SK-N-SH (cell line): ENCODE measurements around the gene PIGL. TPM values are rescaled to one million over a fixed set of nuclear protein-coding genes. Genes with fewer than 3 reads are reported as not detected.

Experiments used
- CTCF ChIA-PET: fragments of 300-600, 350-600 bp; formaldehyde crosslinking; extraction: SDS; loops from one replicate; lab custom pipeline; 2021; lab: Yijun Ruan, JAX
- POLR2A ChIA-PET: fragments of 350-600 bp; sonication (Branson Sonifier 250); formaldehyde crosslinking; extraction: SDS; loops from one replicate; lab custom pipeline; 2020; ENCODE audit warnings: antibody characterized with exemption, inconsistent platforms; lab: Yijun Ruan, JAX
- DNase-seq: peaks from one replicate; pipeline ENCODE4 v3.0.0; 2012
- H2AFZ ChIP-seq: fragments of 200-600 bp; sonication (generic); 2 replicates; pipeline ENCODE4 v1.8.1; 2016; ENCODE audit warnings: antibody characterized with exemption, mild to moderate bottlenecking, low read depth
- H3F3A ChIP-seq: fragments of 200-600 bp; sonication (generic); replicated peaks from 2 replicates; pipeline ENCODE3; 2016; ENCODE audit warnings: antibody characterized with exemption, mild to moderate bottlenecking; ENCODE audit not compliant: insufficient read depth
- H3K27ac ChIP-seq, 2 experiments: fragments of 200-500 bp in 1 of 2; fragments of 200-600 bp in 1 of 2; sonication (Bioruptor generic) in 1 of 2; sonication (generic), shearing (Covaris generic) in 1 of 2; 2 replicates each; pipeline versions ENCODE4 v1.5.1 to v1.6.1; 2014 to 2016; ENCODE audit warnings: low read depth in 2 of 2, inconsistent platforms in 1 of 2, low read length in 1 of 2, mild to moderate bottlenecking in 1 of 2, mixed read lengths in 1 of 2
- H3K27me3 ChIP-seq: fragments of 200-600 bp; sonication (generic), shearing (Covaris generic); 2 replicates; pipeline ENCODE4 v1.6.1; 2016; ENCODE audit warnings: mixed run types; ENCODE audit not compliant: insufficient read depth
- H3K36me3 ChIP-seq, 2 experiments: fragments of 200-500 bp in 1 of 2; fragments of 200-600 bp in 1 of 2; sonication (Bioruptor generic) in 1 of 2; sonication (generic) in 1 of 2; replicated peaks in 1 of 2; 2 replicates each; pipeline versions ENCODE3 to v1.5.1; 2014 to 2016; ENCODE audit warnings: low read length in 1 of 2, mild to moderate bottlenecking in 1 of 2; ENCODE audit not compliant: insufficient read depth in 2 of 2, control insufficient read depth in 1 of 2
- H3K4me1 ChIP-seq, 2 experiments: fragments of 200-500 bp in 1 of 2; fragments of 200-600 bp in 1 of 2; sonication (Bioruptor generic) in 1 of 2; sonication (generic), shearing (Covaris generic) in 1 of 2; 2 replicates each; pipeline versions ENCODE4 v1.5.1 to v1.6.1; 2014 to 2016; ENCODE audit warnings: low read depth in 1 of 2, low read length in 1 of 2, mixed run types in 1 of 2; ENCODE audit not compliant: insufficient read depth in 2 of 2, control insufficient read depth in 1 of 2
- H3K4me2 ChIP-seq: fragments of 200-600 bp; sonication (generic), shearing (Covaris generic); 2 replicates; pipeline ENCODE4 v1.6.1; 2017; ENCODE audit warnings: mixed run types
- H3K4me3 ChIP-seq, 2 experiments: fragments of 200-500 bp in 1 of 2; fragments of 200-600 bp in 1 of 2; sonication (Bioruptor generic) in 1 of 2; sonication (generic), shearing (Covaris generic) in 1 of 2; 2 replicates each; pipeline versions ENCODE4 v1.5.1 to v1.8.1; 2014 to 2016; ENCODE audit warnings: low read depth in 2 of 2, inconsistent platforms in 1 of 2, low read length in 1 of 2, mild to moderate bottlenecking in 1 of 2, mixed read lengths in 1 of 2, moderate library complexity in 1 of 2
- H3K79me2 ChIP-seq: fragments of 200-600 bp; sonication (generic); 2 replicates; pipeline ENCODE4 v1.8.1; 2017; ENCODE audit warnings: mild to moderate bottlenecking; ENCODE audit not compliant: insufficient read depth
- H3K9ac ChIP-seq: fragments of 200-600 bp; sonication (generic); 2 replicates; pipeline ENCODE4 v1.6.1; 2017; ENCODE audit warnings: mixed run types
- H3K9me2 ChIP-seq: fragments of 200-600 bp; sonication (generic); 2 replicates; pipeline ENCODE4 v1.6.1; 2017; ENCODE audit warnings: mixed run types
- H3K9me3 ChIP-seq: fragments of 200-600 bp; sonication (generic); 2 replicates; pipeline ENCODE4 v1.6.1; 2017; ENCODE audit warnings: mixed run types, mild to moderate bottlenecking, moderate library complexity
- H4K20me1 ChIP-seq: fragments of 200-600 bp; sonication (generic); 2 replicates; pipeline ENCODE4 v1.6.1; 2017; ENCODE audit warnings: mild to moderate bottlenecking, mixed run types; ENCODE audit not compliant: insufficient read depth
- CTCF ChIP-seq: fragments of 200-600 bp; sonication (generic); IDR thresholded peaks from 2 replicates; pipeline ENCODE4 v1.6.1; 2017; ENCODE audit warnings: antibody characterized with exemption, mild to moderate bottlenecking, moderate library complexity
- EP300 ChIP-seq, 2 experiments: IDR thresholded peaks; 2 replicates each; pipeline versions ENCODE4 v1.4.0 to v1.6.1; 2012; ENCODE audit warnings: borderline replicate concordance in 1 of 2, low read depth in 1 of 2, low read length in 1 of 2
- FOSL2 ChIP-seq: IDR thresholded peaks from 2 replicates; pipeline ENCODE4 v1.4.0; 2012; ENCODE audit warnings: low read depth, mild to moderate bottlenecking, moderate library complexity, borderline replicate concordance
- FOXM1 ChIP-seq: IDR thresholded peaks from 2 replicates; pipeline ENCODE4 v1.4.0; 2012; ENCODE audit warnings: low read depth, mild to moderate bottlenecking
- GABPA ChIP-seq: IDR thresholded peaks from 2 replicates; pipeline ENCODE4 v1.4.0; 2012; ENCODE audit warnings: low read depth, mild to moderate bottlenecking
- JUND ChIP-seq: IDR thresholded peaks from 2 replicates; pipeline ENCODE4 v1.4.0; 2012
- MAX ChIP-seq: IDR thresholded peaks from 2 replicates; pipeline ENCODE4 v1.4.0; 2012; ENCODE audit warnings: low read depth
- MEF2A ChIP-seq: IDR thresholded peaks from 2 replicates; pipeline ENCODE4 v1.4.0; 2012; ENCODE audit warnings: low read depth, borderline replicate concordance
- NFIC ChIP-seq: IDR thresholded peaks from 2 replicates; pipeline ENCODE4 v1.4.0; 2012; ENCODE audit warnings: borderline replicate concordance
- NRF1 ChIP-seq: IDR thresholded peaks from 2 replicates; pipeline ENCODE4 v1.6.1; 2012; ENCODE audit warnings: low read depth, mild to moderate bottlenecking, low read length
- POLR2AphosphoS5 ChIP-seq: IDR thresholded peaks from 2 replicates; pipeline ENCODE4 v1.6.1; 2012; ENCODE audit warnings: low read depth, low read length
- RAD21 ChIP-seq: IDR thresholded peaks from 2 replicates; pipeline ENCODE4 v1.6.1; 2012; ENCODE audit warnings: mild to moderate bottlenecking, low read length
- RFX5 ChIP-seq: IDR thresholded peaks from 2 replicates; pipeline ENCODE4 v1.6.1; 2012; ENCODE audit warnings: mild to moderate bottlenecking, improper control_type of control experiment, low read length
- SMC3 ChIP-seq: IDR thresholded peaks from 2 replicates; pipeline ENCODE4 v1.6.1; 2012; ENCODE audit warnings: low read depth, low read length, improper control_type of control experiment
- TAF1 ChIP-seq: IDR thresholded peaks from 2 replicates; pipeline ENCODE4 v1.6.1; 2012; ENCODE audit warnings: low read depth, mild to moderate bottlenecking, low read length, moderate library complexity, borderline replicate concordance
- TCF12 ChIP-seq: IDR thresholded peaks from 2 replicates; pipeline ENCODE4 v1.4.0; 2012
- USF2 ChIP-seq: fragments of 150-350 bp; IDR thresholded peaks from 2 replicates; pipeline ENCODE4 v1.6.1; 2017; ENCODE audit warnings: antibody characterized with exemption, low read length, low read depth, borderline replicate concordance
- WGBS: methylation state at CpG from one replicate; pipeline ENCODE4 v1.1.6; 2017; ENCODE audit warnings: low lambda C conversion rate; 5-methylcytosine and 5-hydroxymethylcytosine counted together
- polyA plus RNA-seq, 3 experiments: library from polyadenylated mRNA; depleted of rRNA; stranded (reverse); fragments of >200 nt; gene quantifications; 2 replicates each; pipeline ENCODE4 v1.2.3, GENCODE V29; 2012
- TF ChIP-seq, protein P1 (sequence below): IDR thresholded peaks from 2 replicates; pipeline ENCODE4 v1.4.0; 2012; ENCODE audit warnings: low read depth, borderline replicate concordance
- TF ChIP-seq, protein P2 (sequence below): IDR thresholded peaks from 2 replicates; pipeline ENCODE4; 2012

PIGL gene
- polyA plus RNA-seq, 1 of the 3 experiments (the other 2 are of a cell fraction) = 34.0 TPM

DNA sequence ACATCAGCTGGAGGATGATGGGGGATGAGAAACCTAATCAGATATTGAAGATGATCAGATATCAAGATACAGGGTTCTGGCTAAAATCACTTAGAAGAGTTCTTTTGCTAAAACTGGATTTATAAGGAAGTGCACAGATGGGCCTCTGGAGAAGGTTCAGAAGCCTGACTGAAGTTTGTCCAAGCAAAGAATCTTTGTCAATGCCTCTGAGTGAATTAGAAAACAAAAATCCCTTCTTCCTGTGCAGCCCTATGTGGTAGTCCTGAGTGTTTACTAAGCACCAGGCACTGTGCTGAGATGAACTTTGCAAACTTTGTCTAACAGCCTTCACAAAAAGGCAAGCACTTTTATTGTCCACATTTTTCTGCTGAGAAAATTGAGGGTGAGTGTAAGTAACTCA lies 147.6 kb downstream of the PIGL start:
- peaks cover 0 to 6% of the 10 kb centered on the region in 2 experiments; a peak in 1 of 4 replicates for H3K4me1 ChIP-seq
- H4K20me1 ChIP-seq = no peaks in the 10 kb centered on the region
- no peak overlapping the region for H3K4me3 ChIP-seq
- ChIA-PET POLR2A (interaction anchor here (0.6 to 2.7 kb wide), 3 partner anchors 12 to 837 kb away, joined by 3 to 17 read pairs (median 13); partner anchors contain the start of genes CENPV and UBB), CTCF (interaction anchor here (0.7 to 4.9 kb wide), 32 partner anchors 10 to 354 kb away, joined by 3 to 94 read pairs (median 6); partner anchors contain the start of genes CENPV, TRPV2 and UBB)
- no peaks in the 10 kb centered on the region for H3K9me3 ChIP-seq
- no peak overlapping the region for H3K27ac ChIP-seq
- TF ChIP-seq MEF2A = no peak
- no peak for TF ChIP-seq CTCF
- TF ChIP-seq EP300 (IDR thresholded peaks at IDR 0.05; ENCODE audit: borderline replicate concordance in 1 of 2, low read depth in 1 of 2, low read length in 1 of 2) = no peak
- no peak for TF ChIP-seq MAX
- TF ChIP-seq USF2 = no peak
- no peak overlapping the region for H3K9ac ChIP-seq
- DNase-seq = no peak
- no peaks in the 10 kb centered on the region for H3K36me3 ChIP-seq
- H3K79me2 ChIP-seq = no peaks in the 10 kb centered on the region
- H2AFZ ChIP-seq = no peak overlapping the region
- no peaks in the 10 kb centered on the region for H3K9me2 ChIP-seq
- no peak overlapping the region for H3K4me2 ChIP-seq
- no peaks in the 10 kb centered on the region for H3F3A ChIP-seq
- no peaks in the 10 kb centered on the region for H3K27me3 ChIP-seq

DNA sequence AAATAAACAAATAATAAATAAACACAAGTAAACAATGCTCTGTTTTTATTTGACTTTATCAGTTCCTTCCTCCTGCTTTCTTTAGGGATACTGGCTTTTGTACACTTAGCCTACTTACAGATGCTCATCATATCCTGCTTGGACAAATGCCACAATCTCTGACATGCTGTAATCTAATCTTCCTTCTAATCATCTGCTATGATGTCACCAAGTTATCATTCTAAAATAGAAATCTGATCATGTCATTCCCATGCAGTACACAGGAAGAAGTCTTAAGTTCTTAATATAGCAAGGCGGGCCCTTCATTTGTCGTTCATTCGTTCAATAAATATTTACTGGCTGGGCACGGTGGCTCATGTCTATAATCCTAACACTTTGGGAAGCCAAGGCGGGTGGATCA lies 154.7 kb downstream of the PIGL start:
- peak overlapping the region in 1 of 2 experiments; percentile 10; a peak in 1 of 4 replicates for H3K27ac ChIP-seq
- H3K9me2 ChIP-seq = no peaks in the 10 kb centered on the region
- WGBS = 54% methylated on average over 5 of the region's 5 CpGs
- no peak overlapping the region for H2AFZ ChIP-seq
- H3K4me3 ChIP-seq = no peak overlapping the region
- H3K4me1 ChIP-seq = no peaks in the 10 kb centered on the region
- peak; percentile 26 for DNase-seq
- TF ChIP-seq RAD21 (no peak), NRF1 (no peak), GABPA (no peak), JUND (no peak), TCF12 (peak; percentile 56; the same call in 1 of the 2 replicates), SMC3 (no peak), RFX5 (no peak), EP300 (IDR thresholded peaks at IDR 0.05; ENCODE audit: borderline replicate concordance in 1 of 2, low read depth in 1 of 2, low read length in 1 of 2) (peak; percentile 9; a peak in 1 of 4 replicates), FOSL2 (peak; percentile 13; the same call in 1 of the 2 replicates), FOXM1 (no peak), POLR2AphosphoS5 (no peak), NFIC (peak; percentile 60; the same call in 1 of the 2 replicates), TAF1 (no peak), CTCF (no peak), MEF2A (0 out of 2 replicates have a peak, but pooled peaks have one; percentile 48)
- TF ChIP-seq, protein P1, sequence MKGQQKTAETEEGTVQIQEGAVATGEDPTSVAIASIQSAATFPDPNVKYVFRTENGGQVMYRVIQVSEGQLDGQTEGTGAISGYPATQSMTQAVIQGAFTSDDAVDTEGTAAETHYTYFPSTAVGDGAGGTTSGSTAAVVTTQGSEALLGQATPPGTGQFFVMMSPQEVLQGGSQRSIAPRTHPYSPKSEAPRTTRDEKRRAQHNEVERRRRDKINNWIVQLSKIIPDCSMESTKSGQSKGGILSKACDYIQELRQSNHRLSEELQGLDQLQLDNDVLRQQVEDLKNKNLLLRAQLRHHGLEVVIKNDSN = no peak
- TF ChIP-seq, protein P2, sequence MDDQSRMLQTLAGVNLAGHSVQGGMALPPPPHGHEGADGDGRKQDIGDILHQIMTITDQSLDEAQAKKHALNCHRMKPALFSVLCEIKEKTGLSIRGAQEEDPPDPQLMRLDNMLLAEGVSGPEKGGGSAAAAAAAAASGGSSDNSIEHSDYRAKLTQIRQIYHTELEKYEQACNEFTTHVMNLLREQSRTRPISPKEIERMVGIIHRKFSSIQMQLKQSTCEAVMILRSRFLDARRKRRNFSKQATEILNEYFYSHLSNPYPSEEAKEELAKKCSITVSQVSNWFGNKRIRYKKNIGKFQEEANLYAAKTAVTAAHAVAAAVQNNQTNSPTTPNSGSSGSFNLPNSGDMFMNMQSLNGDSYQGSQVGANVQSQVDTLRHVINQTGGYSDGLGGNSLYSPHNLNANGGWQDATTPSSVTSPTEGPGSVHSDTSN = peak; percentile 68
- H3K27me3 ChIP-seq = no peaks in the 10 kb centered on the region
- H3K9ac ChIP-seq = no peak overlapping the region
- H3F3A ChIP-seq = no peaks in the 10 kb centered on the region
- no peaks in the 10 kb centered on the region for H4K20me1 ChIP-seq
- H3K9me3 ChIP-seq = no peaks in the 10 kb centered on the region
- POLR2A ChIA-PET = interaction anchor here (0.8 kb wide), 1 partner anchor 9 kb away, joined by 5 read pairs; the partner anchor contains the start of gene UBB
- CTCF ChIA-PET = interaction anchor here (1.0 to 6.2 kb wide), 2 partner anchors 8 to 149 kb away, joined by 3 to 56 read pairs; no protein-coding TSS in a partner anchor
- H3K79me2 ChIP-seq = no peaks in the 10 kb centered on the region
- no peaks in the 10 kb centered on the region for H3K36me3 ChIP-seq
- H3K4me2 ChIP-seq = no peak overlapping the region
